Endothelial cell of umbilical vein (primary cell): ENCODE measurements around the gene MAPKAP1. TPM values are rescaled to one million over a fixed set of nuclear protein-coding genes. Genes with fewer than 3 reads are reported as not detected.

ENCODE experiments used
- BruUV-seq: library from RNA; stranded (reverse); fragments of 400-500 nt; replicated peaks from 2 replicates; lab custom pipeline; 2021; lab: Mats Ljungman, UMichigan
- CTCF ChIA-PET: fragments of 300-600, 350-600 bp; sonication (Branson Sonifier 250); formaldehyde crosslinking; loops from one replicate; lab custom pipeline; 2021; ENCODE audit warnings: antibody characterized with exemption, inconsistent platforms; lab: Charles Lee
- POLR2A ChIA-PET: fragments of 300-600, 350-600 bp; sonication (Branson Sonifier 250); formaldehyde crosslinking; loops from one replicate; lab custom pipeline; 2021; ENCODE audit warnings: antibody characterized with exemption, inconsistent platforms; lab: Charles Lee
- DNase-seq: peaks from one replicate; pipeline ENCODE4 v3.0.0-alpha.2; 2011; ENCODE audit warnings: low read depth, low spot score
- FAIRE-seq: peaks from 2 replicates; lab custom pipeline; 2011; peaks lifted over from hg19 to GRCh38; lab: Jason Lieb, UNC
- H2AFZ ChIP-seq: 2 replicates; pipeline ENCODE4 v1.6.0; 2012; ENCODE audit warnings: low read depth, low read length, control low read depth, inconsistent platforms
- H3K27ac ChIP-seq: 2 replicates; pipeline ENCODE4 v1.5.1; 2011; ENCODE audit warnings: low read depth, mild to moderate bottlenecking, control low read depth, low read length, moderate library complexity; ENCODE audit not compliant: insufficient read depth
- H3K27me3 ChIP-seq, 2 experiments: 2 replicates each; pipeline versions ENCODE4 v1.6.0 to v1.6.1; 2011; ENCODE audit warnings: low read length in 2 of 2, mixed read lengths in 1 of 2; ENCODE audit not compliant: control insufficient read depth in 2 of 2, insufficient read depth in 2 of 2
- H3K36me3 ChIP-seq, 2 experiments: 2 replicates in 1 of 2; 3 replicates in 1 of 2; pipeline ENCODE4 v1.5.1; 2011; ENCODE audit warnings: low read length in 2 of 2, mild to moderate bottlenecking in 1 of 2, moderate library complexity in 1 of 2; ENCODE audit not compliant: control insufficient read depth in 2 of 2, insufficient read depth in 2 of 2; ENCODE audit errors: extremely low read depth in 1 of 2
- H3K4me1 ChIP-seq: 3 replicates; pipeline ENCODE4 v1.5.1; 2011; ENCODE audit warnings: mild to moderate bottlenecking, low read length; ENCODE audit not compliant: control insufficient read depth, insufficient read depth; ENCODE audit errors: extremely low read depth
- H3K4me2 ChIP-seq: 2 replicates; pipeline ENCODE4 v1.6.1; 2011; ENCODE audit warnings: low read length, control low read depth, mixed read lengths; ENCODE audit not compliant: insufficient read depth
- H3K4me3 ChIP-seq, 3 experiments: fragments of 200-600 bp in 1 of 3; sonication (generic), shearing (Covaris generic) in 1 of 3; replicated peaks in 1 of 3; 2 replicates each; pipeline ENCODE4 v1.5.1; 2011 to 2016; ENCODE audit warnings: control low read depth in 3 of 3, low read length in 3 of 3, mild to moderate bottlenecking in 2 of 3, inconsistent platforms in 1 of 3, low read depth in 1 of 3, moderate library complexity in 1 of 3; ENCODE audit not compliant: insufficient read depth in 1 of 3
- H3K79me2 ChIP-seq: 2 replicates; pipeline ENCODE4 v1.6.0; 2012; ENCODE audit warnings: low read length, inconsistent platforms; ENCODE audit not compliant: control insufficient read depth, insufficient read depth
- H3K9ac ChIP-seq: replicated peaks from 2 replicates; pipeline ENCODE3; 2011; ENCODE audit warnings: low read length, control low read depth; ENCODE audit not compliant: insufficient read depth; ENCODE audit errors: extremely low read depth
- H3K9me1 ChIP-seq: replicated peaks from 3 replicates; pipeline ENCODE4 v1.6.0; 2011; ENCODE audit warnings: mild to moderate bottlenecking, low read length; ENCODE audit not compliant: control insufficient read depth, insufficient read depth; ENCODE audit errors: extremely low read depth
- H3K9me3 ChIP-seq: replicated peaks from 2 replicates; pipeline ENCODE4 v1.5.1; 2012; ENCODE audit warnings: low read length, inconsistent platforms; ENCODE audit not compliant: control insufficient read depth, insufficient read depth
- H4K20me1 ChIP-seq: replicated peaks from 2 replicates; pipeline ENCODE3; 2011; ENCODE audit warnings: mild to moderate bottlenecking, low read length; ENCODE audit not compliant: control insufficient read depth, insufficient read depth; ENCODE audit errors: extremely low read depth
- CTCF ChIP-seq, 2 donors: IDR thresholded peaks; 1 replicate in 1 of 2; 2 replicates in 1 of 2; pipeline ENCODE4 v1.5.1; 2011; ENCODE audit warnings: low read length in 2 of 2, mild to moderate bottlenecking in 2 of 2, moderate library complexity in 2 of 2, control low read depth in 1 of 2, inconsistent platforms in 1 of 2, low read depth in 1 of 2; ENCODE audit not compliant: insufficient read depth in 1 of 2; ENCODE audit errors: extremely low read depth in 1 of 2
- EZH2 ChIP-seq: IDR thresholded peaks from 2 replicates; pipeline ENCODE4 v1.6.1; 2012; ENCODE audit warnings: borderline replicate concordance, low read depth, mild to moderate bottlenecking, moderate library complexity, low read length, inconsistent platforms; ENCODE audit not compliant: severe bottlenecking
- FOS ChIP-seq: IDR thresholded peaks from 2 replicates; pipeline ENCODE4 v1.6.1; 2011; ENCODE audit warnings: mild to moderate bottlenecking, low read length, moderate library complexity, borderline replicate concordance; ENCODE audit not compliant: insufficient read depth
- GATA2 ChIP-seq: IDR thresholded peaks from 2 replicates; pipeline ENCODE4 v1.7.0; 2011; ENCODE audit warnings: low read depth, mild to moderate bottlenecking, moderate library complexity, mixed read lengths, low read length; ENCODE audit not compliant: insufficient read length, insufficient read depth
- JUN ChIP-seq: IDR thresholded peaks from 2 replicates; pipeline ENCODE4 v1.6.1; 2011; ENCODE audit warnings: borderline replicate concordance, low read depth; ENCODE audit not compliant: insufficient read length, insufficient read depth
- MAX ChIP-seq: IDR thresholded peaks from 2 replicates; pipeline ENCODE4 v1.6.1; 2011; ENCODE audit not compliant: insufficient read depth, insufficient read length
- MYC ChIP-seq: IDR thresholded peaks from one replicate; pipeline ENCODE4 v1.6.1; 2011; ENCODE audit warnings: mild to moderate bottlenecking, low read depth, low read length
- POLR2A ChIP-seq: IDR thresholded peaks from 2 replicates; pipeline ENCODE4 v1.6.1; 2012; ENCODE audit warnings: low read depth, mild to moderate bottlenecking, control low read depth, low read length
- POLR2AphosphoS5 ChIP-seq: IDR thresholded peaks from 2 replicates; pipeline ENCODE4 v1.6.1; 2012; ENCODE audit warnings: low read depth, mild to moderate bottlenecking, control low read depth, low read length, moderate library complexity; ENCODE audit not compliant: insufficient read depth
- dilution Hi-C: fragments of 300-500 bp; cut with MboI; formaldehyde crosslinking; loops from one replicate; pipeline ENCODE4 v1.15.0; 2019; ENCODE audit warnings: low sequenced_read_pairs; ENCODE audit not compliant: extremely low pct_ligation_motif_present
- intact Hi-C: fragments of 100-400 bp; cut with micrococcal nuclease; formaldehyde crosslinking; loops from one replicate; pipeline ENCODE4 v1.10.0; 2022
- polyA plus RNA-seq, 4 experiments: library from polyadenylated mRNA; depleted of rRNA in 3 of 4; stranded (reverse) in 3 of 4; unstranded in 1 of 4; fragments of >200 nt; gene quantifications; 2 replicates each; pipeline versions ENCODE4 v1.2.1 to v1.2.3, GENCODE V29; 2011 to 2012; ENCODE audit warnings: missing spikeins in 1 of 4
- total RNA-seq: library from RNA; stranded (reverse); gene quantifications from 2 replicates; pipeline ENCODE4 v1.2.3, GENCODE V29; 2021

The MAPKAP1 gene
- total and polyA plus RNA-seq, 2 donors (not counting 3 experiments of a cell fraction or from before 2014, with no cell fraction given) = 61.9 to 99.1 TPM

- Histone ChIP-seq H2AFZ (no peak overlapping the region), H4K20me1 (no peaks in the 10 kb centered on the region), H3K79me2 (peaks cover 20% of the 10 kb centered on the region), H3K9ac (no peak overlapping the region), H3K4me2 (no peak overlapping the region), H3K36me3 (no peaks in the 10 kb centered on the region), H3K9me1 (no peaks in the 10 kb centered on the region), H3K4me3 (no peak overlapping the region), H3K27ac (no peak overlapping the region), H3K27me3 (no peaks in the 10 kb centered on the region), H3K9me3 (no peaks in the 10 kb centered on the region), H3K4me1 (peaks cover 33% of the 10 kb centered on the region)
- FAIRE-seq (no peak), DNase-seq (no peak)
- POLR2A ChIA-PET = no interaction called here
- no peak for TF ChIP-seq MAX
- TF ChIP-seq POLR2A = no peak
- TF ChIP-seq MYC = no peak
- intact Hi-C loops (no loop called here), dilution Hi-C loops (no loop called here)
- BruUV-seq = no TSS peak
- CTCF ChIA-PET = no interaction called here
Observed at GRCh38 chr9:125653325-125653724, 53.7 kb downstream of the MAPKAP1 start.

GRCh38 chr9:125652759-125653158 lies 54.2 kb downstream of the MAPKAP1 start:
- no peaks in the 10 kb centered on the region for H3K9me1 ChIP-seq
- no peaks in the 10 kb centered on the region for H3K27me3 ChIP-seq
- TF ChIP-seq GATA2 = no peak
- no peak for TF ChIP-seq POLR2AphosphoS5
- no peak for TF ChIP-seq JUN
- TF ChIP-seq MYC = no peak
- no peak for TF ChIP-seq POLR2A
- TF ChIP-seq CTCF (IDR thresholded peaks at IDR 0.05; ENCODE audit: extremely low read depth in 1 of 2, insufficient read depth in 1 of 2, low read depth in 1 of 2, low read length in 2 of 2) = no peak
- TF ChIP-seq EZH2 = no peak
- no peak for TF ChIP-seq FOS
- no peak for TF ChIP-seq MAX
- H2AFZ ChIP-seq = no peak overlapping the region
- ChIA-PET POLR2A (no interaction called here), CTCF (interaction anchor here (1.5 kb wide), 1 partner anchor 22 kb away, joined by 4 read pairs; no protein-coding TSS in a partner anchor)
- H3K4me2 ChIP-seq = no peak overlapping the region
- H4K20me1 ChIP-seq = no peaks in the 10 kb centered on the region
- no TSS peak for BruUV-seq
- peaks cover 39% of the 10 kb centered on the region for H3K4me1 ChIP-seq
- no peaks in the 10 kb centered on the region for H3K9me3 ChIP-seq
- no peak overlapping the region for H3K4me3 ChIP-seq
- FAIRE-seq (no peak), DNase-seq (no peak)
- H3K27ac ChIP-seq = no peak overlapping the region
- peaks cover 24% of the 10 kb centered on the region for H3K79me2 ChIP-seq
- H3K9ac ChIP-seq = no peak overlapping the region
- H3K36me3 ChIP-seq = no peaks in the 10 kb centered on the region
- dilution Hi-C loops = no loop called here
- intact Hi-C loops = no loop called here
